GM12872 (cell line): ENCODE results near the gene FAM210A.

Source experiments
- CTCF ChIP-seq: IDR thresholded peaks from 3 replicates; pipeline ENCODE4 v1.5.1; 2011; ENCODE audit warnings: low read depth, mild to moderate bottlenecking, low read length, moderate library complexity; ENCODE audit not compliant: insufficient read depth

Gene FAM210A

GRCh38 chr18:13627639-13628038 is 98.7 kb downstream of the FAM210A start:
- no peak for TF ChIP-seq CTCF

- TF ChIP-seq CTCF, result no peak
Observed at GRCh38 chr18:13626544-13626908, 99.8 kb downstream of the FAM210A start.

GRCh38 chr18:13625843-13626543 is 100.4 kb downstream of the FAM210A start:
- TF ChIP-seq CTCF, result no peak

GRCh38 chr18:13625355-13625754 is 101.0 kb downstream of the FAM210A start:
- no peak for TF ChIP-seq CTCF

DNA sequence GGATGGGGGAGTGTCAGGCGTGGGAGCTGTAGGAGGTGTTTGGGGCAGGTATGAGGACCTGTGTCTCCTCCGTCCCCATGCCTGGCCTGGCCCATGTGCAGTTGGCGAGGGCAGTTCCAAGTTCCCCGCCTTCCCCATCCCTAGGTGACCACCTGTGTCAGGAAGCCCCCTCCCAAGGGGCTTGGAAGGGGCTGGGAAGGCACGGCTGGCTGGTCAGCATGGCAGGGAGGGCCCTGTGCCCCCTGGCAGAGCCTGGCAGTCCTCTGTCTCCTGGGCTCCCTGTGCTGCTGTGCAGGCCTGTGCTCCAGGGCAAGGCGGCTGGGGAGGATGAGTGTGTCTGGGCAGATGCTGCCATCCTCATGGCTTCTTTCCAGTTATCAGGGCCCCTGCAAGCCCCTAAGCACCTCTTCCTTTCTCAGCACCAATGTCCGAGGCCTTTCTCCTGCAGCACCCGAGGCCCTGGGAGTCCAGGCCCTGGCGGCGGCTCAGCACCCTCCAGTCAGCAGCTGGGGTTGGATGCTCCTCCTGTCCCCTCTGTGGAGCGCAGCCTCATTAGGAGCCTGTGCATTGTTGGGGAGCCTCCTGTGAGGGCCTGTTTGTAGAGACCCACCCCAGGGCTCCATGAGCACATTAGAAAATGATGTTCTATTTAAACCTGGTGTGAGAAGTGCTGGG is 101.7 kb downstream of the FAM210A start:
- TF ChIP-seq CTCF, result no peak

DNA sequence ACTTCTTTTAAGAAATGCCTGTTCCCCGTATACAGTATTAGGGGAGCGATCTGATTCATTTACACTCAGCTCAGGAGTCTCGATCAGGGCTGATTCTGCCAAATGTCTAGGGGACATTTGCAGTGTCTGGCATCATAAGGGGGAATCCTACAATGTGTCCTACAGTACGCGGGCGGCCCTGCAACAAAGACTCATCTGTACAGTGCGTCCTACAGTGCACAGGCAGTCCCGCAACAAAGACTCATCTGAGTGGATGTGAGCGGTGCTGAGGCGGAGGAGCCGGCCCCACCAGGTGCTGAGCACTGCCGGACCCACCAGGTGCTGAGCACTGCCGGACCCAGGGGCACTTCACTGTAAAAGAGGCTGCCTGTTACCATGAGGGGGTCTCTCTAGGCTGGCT is 102.5 kb downstream of the FAM210A start:
- TF ChIP-seq CTCF, result no peak

DNA sequence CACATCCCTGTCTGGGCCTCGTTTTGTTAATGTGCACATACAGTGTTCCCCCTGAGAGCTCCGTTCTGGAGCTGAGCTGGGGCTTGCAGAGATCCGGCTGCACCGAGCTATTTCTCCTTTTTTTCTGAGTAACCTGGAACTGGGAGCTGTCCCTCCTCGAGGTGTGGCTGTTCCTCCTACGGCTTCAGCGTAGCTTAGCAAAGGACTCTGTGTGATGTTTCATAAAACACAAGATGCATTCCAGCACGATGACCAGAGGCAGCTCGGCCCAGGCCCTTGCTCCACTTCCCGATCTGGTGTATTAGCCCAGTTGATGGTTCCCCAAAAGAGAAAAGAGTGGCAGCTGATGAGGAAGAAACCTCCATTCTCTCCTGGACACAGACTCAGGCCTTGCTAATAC is 103.0 kb downstream of the FAM210A start:
- TF ChIP-seq CTCF, result no peak
